Spleen (tissue), 7 donors: ENCODE data around the gene SEMA5B.

Experiments used
- CTCF ChIP-seq, 11 experiments: fragments of 200-600 bp in 7 of 11; fragments of 450-650 bp in 4 of 11; sonication (generic) in 4 of 11; IDR thresholded peaks in 8 of 11; conservative IDR thresholded peaks in 3 of 11; 1 replicate in 7 of 11; 2 replicates in 4 of 11; pipeline versions ENCODE4 v1.4.0 to v1.8.0; 2016 to 2021; ENCODE audit warnings: antibody characterized with exemption in 11 of 11, inconsistent platforms in 4 of 11, mild to moderate bottlenecking in 1 of 11
- POLR2A ChIP-seq, 3 donors: fragments of 450-650 bp; IDR thresholded peaks; one replicate each; pipeline ENCODE4 v1.5.1; 2017; ENCODE audit warnings: antibody characterized with exemption in 3 of 3, mild to moderate bottlenecking in 1 of 3
- POLR2AphosphoS5 ChIP-seq, 3 donors: sonication (generic); formaldehyde crosslinking; IDR thresholded peaks; one replicate each; pipeline ENCODE4 v1.5.1; 2017; ENCODE audit warnings: antibody characterized with exemption in 3 of 3
- donor health status: DM: no; HTN: no; CAD: no; lungs with moderate emphysema.
- donor health status: DM: no; HTN: no; CAD: no.
- donor health status: DM: no; HTN: no; CAD: no.

GRCh38 chr3:123025642-123026521, 1.7 kb downstream of the SEMA5B start:
- no peak for TF ChIP-seq CTCF (IDR thresholded peaks at IDR 0.05 in 8 of 11, conservative IDR thresholded peaks at IDR 0.05 in 3 of 11)
- no peak for TF ChIP-seq POLR2A (IDR thresholded peaks at IDR 0.05)
- TF ChIP-seq POLR2AphosphoS5 (IDR thresholded peaks at IDR 0.05), result no peak
